Posterior vena cava (tissue), 2 donors: ENCODE measurements around the gene C3orf18. TPM values are rescaled to one million over a fixed set of nuclear protein-coding genes. Genes with fewer than 3 reads are reported as not detected.

Experiments used
- DNase-seq: peaks from one replicate; pipeline ENCODE4 v3.0.0-alpha.2; 2020; ENCODE audit warnings: low spot score
- intact Hi-C, 2 donors: fragments of 100-400 bp; cut with DNase I; formaldehyde crosslinking; loops; one replicate each; pipeline versions ENCODE4 v1.14.1 to v1.14.2; 2022 to 2023
- total RNA-seq, 2 donors: library from RNA; stranded (reverse); fragmentation: NEBNext Ultra II Directional; extraction: Animal tissue kit (Norgen Biotek cat#: 25700); gene quantifications; one replicate each; pipeline ENCODE4 v1.2.1, GENCODE V29; 2021
- donor health status: DM: yes; HTN: yes; CAD: no.
- donor health status: DM: yes; HTN: yes; CAD: no.

Gene C3orf18
- total RNA-seq, 2 donors from 2014 or later, result 9.8 to 11.4 TPM

DNA sequence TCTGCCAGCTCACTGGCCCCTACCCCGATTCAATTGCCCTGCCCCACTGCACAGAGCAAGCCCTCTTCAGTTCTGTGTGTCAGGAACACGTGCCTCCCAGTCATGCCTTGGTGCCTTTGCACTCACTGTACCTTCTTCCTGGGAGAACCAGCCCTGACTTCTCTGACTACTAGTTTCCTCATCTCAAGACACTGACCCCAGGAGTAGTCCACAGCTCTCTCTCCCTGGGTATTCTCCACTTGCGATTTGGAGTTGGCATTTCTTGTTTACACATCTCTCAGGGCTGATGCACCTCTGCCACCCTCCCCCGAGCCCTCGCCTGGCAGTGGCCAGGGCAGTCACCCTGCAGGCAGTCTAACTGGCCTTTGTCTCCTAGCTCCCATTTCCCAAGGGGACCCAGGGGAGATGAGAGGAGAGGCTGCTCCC is 38.4 kb upstream of the C3orf18 start:
- intact Hi-C loops, result no loop called here
- no peak for DNase-seq

DNA sequence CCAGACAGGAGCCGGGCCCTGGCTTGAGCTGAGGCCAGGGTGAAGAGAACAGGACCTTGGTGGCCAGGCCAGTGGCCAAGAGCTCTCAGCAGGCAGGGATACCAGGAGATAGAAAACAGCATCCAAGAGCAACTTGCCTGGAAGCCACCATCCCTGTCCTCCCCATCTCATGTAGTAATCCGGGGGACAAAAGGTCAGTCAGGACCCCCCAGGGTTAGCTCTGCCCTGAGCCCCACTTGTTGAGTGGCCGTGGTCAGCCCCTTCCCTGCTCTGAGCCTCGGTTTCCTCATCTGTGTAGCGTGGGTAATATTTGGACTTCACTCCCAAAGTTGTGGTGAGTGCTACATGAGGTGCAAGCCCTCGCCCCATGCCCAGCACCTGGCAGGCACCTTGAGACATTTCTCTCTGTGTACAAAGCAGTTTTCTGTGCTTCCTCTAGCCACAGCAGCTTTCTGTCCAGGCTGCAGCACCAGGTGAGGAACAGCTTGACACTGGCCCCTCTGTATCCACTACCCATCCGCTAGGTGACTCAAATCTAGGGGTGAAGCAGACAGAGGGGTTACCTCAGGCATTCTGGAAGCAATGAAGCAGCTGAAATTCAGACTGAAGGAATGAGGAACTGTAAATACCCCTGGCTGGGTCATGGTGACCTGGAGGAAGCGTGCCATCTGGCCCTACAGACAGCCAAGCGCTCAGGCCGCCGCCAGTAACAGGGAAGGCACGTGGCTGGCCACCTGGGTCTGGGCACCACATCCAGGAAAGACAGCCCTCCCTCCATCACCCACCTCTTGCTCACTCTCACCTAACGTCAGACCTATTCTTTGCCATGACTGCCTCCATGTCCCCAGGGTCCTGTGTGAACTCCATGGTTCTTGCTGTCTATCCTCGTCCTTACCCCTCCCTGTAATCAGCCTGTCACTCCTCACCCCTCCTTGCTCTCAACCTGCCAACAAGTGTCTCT is 37.4 kb upstream of the C3orf18 start:
- no peak for DNase-seq
- intact Hi-C loops, result no loop called here

DNA sequence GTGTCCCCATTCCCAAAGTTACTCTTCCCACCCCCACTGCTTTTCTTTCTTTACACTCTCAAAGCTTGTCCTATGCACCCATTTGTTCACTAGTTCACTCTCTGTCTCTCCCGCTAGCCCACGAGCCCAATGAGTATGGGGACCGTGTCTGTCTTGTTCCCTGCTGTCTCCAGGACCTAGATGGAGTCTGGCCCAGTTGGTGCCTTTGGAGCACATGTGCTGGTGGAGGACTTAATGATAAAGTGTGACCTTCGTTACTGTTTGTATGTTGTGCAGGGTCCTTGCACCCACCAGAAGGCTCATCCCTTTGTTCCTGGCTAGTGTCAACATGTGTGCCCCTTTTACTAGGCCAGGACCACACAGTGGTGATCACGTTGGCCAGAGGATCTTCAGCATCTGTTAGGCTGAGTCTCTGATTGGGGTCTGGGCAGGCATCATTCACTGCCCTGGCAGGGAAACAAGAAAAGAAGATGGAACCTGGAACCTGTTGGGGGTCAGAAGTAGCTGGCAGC is 36.6 kb upstream of the C3orf18 start:
- intact Hi-C loops, result no loop called here
- no peak for DNase-seq

DNA sequence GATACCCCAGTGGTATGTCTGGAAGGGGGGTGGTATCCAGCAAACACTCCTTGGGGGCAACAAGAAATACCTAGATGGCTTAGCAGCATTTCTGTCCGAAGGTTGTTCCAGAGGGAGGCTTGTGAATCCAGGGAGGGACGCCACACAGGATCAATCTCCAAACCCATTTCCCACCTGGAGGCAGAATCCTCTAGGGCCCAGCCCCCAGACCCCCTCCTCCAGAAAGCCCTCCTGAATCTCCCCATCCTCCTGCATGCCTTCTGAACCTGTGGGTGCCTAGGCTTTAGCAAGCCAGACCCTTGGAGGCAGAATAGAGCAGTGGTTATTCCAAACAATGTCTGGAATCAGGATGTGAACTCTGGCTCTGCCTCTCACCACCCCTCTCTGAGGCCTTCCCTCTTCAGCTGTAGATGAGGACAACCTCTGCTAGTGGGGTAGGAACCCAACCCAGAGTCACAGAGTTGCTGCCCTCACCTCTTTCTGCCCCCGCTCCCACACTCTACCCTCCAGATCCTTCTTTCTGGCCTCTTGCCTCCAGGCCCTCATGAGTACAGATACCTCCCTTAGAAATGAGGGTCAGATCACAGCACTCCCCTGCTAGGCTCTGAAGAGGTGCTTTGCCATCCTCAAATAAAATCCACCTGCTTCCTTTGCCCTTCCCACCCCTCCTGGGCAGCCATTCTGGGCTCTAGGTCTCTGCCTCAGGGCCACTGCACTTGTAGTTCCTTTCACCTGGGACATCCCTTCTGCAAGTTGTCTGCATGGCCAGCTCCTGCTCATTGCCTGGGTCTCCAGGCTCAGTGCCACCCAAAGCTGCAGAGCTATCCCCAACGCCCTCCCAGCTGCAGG is 35.9 kb upstream of the C3orf18 start:
- DNase-seq, result no peak

DNA sequence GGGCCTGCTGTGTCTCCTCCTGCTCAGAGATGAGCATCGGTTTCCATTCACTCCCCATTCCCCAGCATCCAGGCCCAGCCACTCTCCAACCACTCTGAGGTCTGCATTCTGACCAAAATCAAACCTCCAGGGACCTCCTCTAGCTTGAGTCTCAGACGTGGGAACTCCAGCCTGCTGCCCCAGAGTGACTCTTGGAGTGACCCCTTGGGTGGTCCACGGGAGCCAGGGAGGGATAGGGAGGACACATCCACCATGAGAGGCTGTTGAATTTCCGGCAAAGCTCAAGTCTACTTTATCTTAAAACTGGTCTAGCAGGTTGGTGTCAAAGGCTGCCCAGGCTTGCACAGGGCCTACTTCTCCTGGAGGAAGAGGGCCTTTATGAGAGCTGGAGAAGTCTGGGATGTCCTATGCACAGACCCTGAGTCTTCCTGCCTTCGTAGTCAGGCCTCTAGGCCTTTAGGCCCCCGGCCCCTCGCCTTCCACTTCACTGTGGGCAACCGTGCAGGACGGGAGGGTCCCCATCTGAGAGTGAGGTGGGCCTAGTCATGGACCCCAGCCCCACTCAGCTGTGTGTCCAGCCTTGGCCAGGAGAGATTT is 35.1 kb upstream of the C3orf18 start:
- DNase-seq, result no peak
- intact Hi-C loops, result no loop called here

More for the DNA sequence above, 35.9 kb upstream of the C3orf18 start:
- intact Hi-C loops, result no loop called here

DNA sequence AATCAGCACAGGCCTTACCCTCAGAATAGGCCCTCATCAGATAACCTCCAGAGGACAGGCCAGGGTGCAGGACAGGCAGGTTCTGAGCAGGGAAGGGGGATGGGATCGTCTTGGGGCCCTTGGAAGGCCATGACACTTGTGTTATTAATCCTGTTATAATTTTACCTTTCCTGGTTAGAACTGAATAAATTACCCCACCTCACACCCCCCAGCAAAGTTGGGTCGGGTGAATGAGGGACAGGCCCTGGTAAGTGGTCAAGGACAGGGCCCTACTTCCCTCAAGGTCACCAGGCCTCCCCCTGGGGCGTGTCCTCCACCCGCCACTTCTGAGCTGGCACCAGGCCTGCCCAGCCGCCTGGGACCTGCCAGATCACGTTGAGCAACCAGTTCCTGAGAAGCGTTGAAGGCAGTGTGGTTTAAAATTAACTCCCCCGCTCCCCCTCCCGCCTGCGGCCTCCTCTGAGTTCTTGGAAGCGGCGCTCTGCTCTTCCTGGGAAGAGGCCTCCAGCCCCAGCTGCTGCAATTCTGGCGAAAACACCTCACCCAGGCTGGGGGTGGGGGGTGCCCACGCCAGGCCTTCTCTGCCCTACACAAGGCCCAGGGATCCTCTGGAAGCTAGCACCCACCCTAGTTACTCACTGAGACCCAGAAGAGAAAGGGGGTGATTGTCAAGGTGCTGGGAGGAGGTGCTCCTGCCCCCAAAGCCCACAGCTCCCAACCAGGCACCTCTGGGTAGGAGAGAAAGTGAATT is 33.5 kb upstream of the C3orf18 start:
- intact Hi-C loops, result no loop called here
- DNase-seq, result peak; percentile 98

DNA sequence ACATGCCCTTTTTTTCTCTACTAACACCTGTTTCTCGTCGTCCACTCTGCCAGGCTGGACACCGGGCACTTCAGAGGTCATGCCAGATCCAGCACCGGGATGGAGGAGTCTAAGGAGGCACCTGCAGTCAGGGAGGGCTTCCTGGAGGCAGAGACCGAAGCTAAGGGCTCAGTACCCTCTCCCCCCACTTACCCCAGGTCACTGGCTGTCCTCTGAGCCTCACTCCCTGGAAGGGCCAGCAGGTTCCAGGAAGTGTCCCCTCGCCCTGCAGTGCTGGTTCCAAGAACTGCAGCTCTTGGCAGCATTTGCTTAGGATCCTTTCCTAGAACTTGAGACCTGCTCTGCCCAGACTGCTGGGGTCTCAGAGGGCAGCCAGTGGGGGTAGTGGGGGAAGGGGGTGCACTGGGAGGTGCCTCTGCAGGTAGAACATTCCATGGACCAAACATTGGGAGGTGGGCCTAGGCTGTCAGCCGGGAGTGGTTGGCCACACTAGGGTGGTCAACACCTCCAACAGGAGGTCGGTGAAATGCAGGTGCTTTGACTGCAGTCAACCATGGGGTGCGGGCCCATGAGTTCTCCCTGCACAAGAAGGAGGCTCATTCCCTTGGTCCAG is 32.7 kb upstream of the C3orf18 start:
- DNase-seq, result no peak
- intact Hi-C loops, result no loop called here

DNA sequence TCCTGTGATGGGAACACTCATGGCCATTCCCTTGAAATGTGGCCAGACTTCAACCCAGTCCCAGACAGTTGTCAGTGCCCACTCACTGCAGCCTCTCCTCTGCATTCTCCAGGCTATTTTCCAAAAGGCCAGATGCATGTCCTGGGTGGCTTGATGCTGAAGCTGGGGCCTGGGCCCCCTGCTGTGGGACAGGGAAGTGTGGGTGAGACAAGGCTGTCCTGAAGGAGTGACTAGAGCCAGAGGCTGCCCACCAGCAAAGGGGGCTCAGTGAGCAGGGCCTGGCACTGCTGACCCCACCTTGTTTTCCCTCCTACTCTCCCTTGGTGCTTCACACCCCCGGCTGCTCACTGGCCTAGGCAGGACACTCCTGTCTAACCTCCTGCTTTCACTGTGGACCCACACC is 32.2 kb upstream of the C3orf18 start:
- intact Hi-C loops, result no loop called here
- DNase-seq, result no peak

DNA sequence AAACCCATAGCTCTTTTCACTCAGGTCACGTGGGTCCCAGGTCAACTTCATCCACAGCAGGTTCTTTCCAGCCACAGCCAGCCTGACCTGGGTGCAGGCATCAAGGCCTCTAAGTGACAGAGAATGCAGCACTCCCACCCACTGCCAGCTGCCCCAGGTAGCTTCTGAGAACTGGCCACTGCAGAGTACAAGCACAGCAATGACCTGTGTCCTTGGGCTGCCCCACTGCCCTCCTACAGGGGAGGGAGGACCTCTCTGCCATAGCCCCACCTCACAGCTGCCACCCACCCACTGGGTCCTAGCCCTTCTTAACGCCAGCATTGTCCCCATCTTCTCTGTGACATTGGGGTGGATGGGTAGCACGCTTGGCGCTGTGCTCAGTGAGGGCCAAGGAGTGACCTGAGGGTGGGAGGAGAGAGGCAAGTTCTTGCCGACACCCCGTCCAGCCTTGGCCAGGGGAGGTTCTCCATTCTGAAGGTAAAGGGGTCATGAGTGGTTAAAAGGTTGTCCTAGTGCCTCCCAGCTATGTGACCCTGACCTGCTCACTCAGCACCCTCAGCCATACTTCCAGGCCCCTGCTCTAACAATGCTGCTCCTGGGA is 31.7 kb upstream of the C3orf18 start:
- no peak for DNase-seq
- intact Hi-C loops, result no loop called here

DNA sequence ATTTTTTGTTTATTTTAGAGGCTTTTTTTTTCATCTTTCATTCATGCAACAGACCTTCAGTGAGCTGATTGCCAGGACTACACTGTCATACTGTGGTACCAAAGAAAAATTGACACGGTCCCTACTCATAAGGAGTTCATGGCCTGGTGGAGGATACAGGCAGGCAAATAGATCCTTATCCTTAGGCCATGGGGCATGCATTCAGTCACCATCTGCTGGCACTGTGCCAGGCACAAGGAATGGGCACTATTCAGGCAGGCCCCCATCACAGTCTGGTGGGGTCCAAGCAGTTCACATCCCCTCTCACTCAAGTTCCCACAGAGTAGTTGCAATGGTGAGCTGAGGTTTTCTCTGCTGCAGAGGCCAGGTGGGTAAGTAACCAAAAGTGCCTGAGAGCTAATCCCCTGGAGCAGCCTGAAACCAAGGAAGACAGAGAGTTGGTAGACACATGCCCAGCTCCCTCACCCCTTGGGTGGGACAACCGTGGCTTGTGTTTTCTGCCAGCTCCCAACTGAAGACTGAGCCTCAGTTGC is 26.8 kb upstream of the C3orf18 start:
- DNase-seq, result no peak
- intact Hi-C loops, result no loop called here

DNA sequence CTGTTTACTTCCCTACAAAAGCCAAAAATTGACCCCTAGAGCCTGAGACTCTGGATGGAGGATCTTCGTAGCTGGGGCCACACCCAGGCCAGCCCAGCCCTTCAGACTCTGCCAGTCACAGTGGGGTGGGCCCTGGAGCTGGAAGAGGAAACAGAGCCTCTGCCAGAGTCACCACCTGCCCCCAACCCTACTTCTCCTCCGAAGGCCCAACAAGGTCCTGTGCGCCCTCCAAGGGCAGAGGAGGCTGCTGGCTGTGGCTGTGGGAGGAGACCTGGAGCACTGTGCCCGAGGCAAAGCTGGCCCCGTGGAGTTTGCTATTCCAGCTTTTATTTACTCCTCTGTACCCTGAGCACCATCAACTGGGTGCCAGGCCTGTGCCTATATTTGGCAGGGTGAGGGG is 25.0 kb upstream of the C3orf18 start:
- no peak for DNase-seq
- intact Hi-C loops, result no loop called here

DNA sequence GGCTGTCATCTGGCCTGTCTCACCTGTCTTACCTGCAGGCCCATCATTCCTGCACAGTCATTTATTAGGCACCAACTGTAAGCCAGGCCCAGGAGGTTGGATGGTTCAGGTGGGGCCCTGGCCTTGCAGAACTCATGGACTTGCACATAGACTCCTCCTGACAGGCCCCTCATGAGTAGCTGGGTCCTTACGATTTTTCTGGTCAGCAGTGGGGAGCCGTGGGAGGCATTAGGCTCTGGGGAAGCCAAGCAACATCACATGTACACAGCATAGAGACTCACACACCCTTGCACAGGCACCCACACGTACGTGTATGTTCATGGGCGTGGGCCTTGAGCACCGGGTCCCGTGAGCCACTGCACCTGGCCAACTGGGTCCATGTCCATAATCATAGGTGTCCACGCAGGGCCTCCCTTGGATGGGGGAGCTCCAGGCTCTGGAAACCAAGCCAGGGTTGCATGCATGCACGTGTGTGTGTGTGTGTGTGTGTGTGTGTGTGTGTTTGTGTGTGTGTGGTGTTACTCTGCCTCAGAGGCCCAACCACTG is 23.7 kb upstream of the C3orf18 start:
- DNase-seq, result no peak
- intact Hi-C loops, result no loop called here

DNA sequence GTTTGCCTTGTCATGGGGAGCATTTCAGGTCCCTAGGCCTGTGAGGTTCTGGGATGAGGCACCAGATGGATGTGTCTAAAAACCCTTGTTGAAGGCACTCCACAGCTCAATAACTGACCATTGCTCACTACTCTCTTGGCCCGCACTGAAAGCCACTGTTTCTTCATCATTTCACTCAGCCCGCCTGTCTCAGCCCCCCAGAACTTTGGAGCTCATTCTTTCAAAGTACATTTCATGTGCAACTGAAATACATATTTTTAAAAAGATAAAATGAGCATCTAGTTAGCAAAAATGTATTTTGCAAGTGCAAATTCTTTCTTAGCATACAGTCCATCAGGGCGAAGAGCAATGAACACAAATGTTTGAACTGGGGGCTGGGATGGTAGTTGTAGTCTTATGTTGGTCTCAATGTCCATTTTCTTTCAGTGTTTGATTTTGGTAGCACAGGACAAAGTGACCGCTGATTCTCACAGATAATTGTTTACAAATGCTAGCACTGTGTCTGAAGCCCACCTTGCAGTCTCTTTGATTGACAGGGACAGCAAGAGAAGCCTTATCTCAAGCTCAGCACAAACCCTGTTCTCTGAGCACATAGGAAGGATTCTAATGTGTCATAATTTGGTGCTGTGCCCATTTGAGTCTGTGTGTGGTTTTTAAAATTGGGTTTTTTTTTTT is 21.3 kb upstream of the C3orf18 start:
- DNase-seq, result no peak
- intact Hi-C loops, result no loop called here

DNA sequence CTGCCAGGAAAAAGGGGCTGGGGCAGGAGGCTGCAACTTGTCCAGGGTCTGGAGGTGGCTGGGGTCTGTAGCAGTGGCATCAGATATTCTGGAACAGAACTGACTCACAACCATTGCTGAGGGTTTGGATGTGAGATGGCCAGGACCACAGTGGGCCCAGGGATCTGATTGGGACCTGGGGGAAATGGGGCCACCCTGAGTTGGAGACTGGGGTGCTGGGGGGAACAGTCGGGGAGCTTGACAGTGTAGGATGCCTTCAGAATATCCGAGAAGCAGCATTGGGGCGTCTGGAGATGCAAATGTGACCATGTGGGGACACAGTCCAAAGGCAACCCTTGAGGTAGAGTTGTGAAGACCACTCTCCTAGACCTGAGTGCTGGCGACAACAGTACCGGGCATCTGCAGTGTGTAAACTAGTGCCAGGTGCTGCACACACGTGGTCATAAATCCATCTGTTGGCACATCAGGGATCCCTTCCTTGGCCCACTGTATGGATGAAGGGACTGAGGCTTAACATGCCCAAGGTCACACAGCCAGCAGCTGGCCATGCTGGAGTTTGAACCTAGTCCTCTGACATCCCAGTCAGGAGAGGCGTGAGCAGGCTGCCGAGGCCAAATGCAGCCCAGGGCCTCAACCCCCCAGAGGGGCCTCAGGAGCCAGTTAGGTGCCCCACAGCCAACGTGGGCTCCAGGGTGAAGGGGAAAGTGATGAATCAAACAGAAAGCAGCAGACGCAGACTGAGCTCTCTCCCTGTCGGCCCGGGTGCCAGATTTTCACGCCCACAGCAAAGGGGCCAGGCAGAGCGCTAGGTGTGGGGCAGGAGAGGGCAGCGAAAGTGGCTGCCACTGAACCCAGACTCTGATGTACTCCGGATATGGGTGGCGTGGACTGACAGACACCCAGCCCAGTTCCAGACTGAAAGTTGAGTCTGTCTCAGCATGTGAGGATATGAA is 20.5 kb upstream of the C3orf18 start:
- intact Hi-C loops, result no loop called here
- DNase-seq, result no peak

DNA sequence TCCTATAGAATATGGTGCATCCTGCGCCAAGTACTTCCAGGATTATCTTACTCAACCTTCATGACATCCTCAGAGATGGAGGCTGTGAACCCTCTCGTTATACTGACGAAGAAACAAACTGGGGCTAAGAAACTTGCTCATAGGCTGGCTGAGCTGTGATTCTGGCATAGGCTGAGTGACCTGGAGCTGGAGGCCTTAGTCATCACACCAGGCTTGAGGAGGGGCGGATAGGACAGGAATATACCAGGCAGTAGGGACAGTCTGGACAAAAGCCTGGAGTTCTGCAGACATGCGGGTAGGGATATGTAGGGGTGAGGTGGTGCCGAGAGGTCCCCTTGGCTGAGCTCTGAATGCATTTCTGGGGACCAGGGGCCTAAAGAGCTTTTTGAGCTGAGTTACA is 19.8 kb upstream of the C3orf18 start:
- intact Hi-C loops, result no loop called here
- DNase-seq, result no peak

DNA sequence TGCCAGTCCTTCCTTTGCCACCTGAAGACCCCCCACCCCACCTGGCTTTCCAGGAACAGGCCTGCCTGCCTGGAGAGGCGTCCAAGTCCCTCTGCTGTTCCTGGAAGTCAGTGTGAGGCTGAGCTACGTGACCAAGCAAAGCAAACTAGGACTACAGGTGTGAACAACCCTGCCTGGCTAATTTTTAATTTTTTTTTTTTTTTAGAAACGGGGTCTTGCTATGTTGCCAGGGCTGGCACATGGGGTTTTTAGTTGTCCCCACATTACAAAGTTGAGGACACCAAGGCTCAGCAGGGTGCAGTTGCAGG is 19.2 kb upstream of the C3orf18 start:
- DNase-seq, result no peak
- intact Hi-C loops, result no loop called here
